ENCODE results near the gene FIG4. TPM values are rescaled to one million over a fixed set of nuclear protein-coding genes. Genes with fewer than 3 reads are reported as not detected.
"Not testable (repeated sequence)": the region's sequence is repeated elsewhere in the genome, so short reads cannot be mapped to it uniquely, and the experiment has no call there.

Gene FIG4
- total RNA-seq, 1 experiment from 2014 or later: 11.5 TPM

DNA sequence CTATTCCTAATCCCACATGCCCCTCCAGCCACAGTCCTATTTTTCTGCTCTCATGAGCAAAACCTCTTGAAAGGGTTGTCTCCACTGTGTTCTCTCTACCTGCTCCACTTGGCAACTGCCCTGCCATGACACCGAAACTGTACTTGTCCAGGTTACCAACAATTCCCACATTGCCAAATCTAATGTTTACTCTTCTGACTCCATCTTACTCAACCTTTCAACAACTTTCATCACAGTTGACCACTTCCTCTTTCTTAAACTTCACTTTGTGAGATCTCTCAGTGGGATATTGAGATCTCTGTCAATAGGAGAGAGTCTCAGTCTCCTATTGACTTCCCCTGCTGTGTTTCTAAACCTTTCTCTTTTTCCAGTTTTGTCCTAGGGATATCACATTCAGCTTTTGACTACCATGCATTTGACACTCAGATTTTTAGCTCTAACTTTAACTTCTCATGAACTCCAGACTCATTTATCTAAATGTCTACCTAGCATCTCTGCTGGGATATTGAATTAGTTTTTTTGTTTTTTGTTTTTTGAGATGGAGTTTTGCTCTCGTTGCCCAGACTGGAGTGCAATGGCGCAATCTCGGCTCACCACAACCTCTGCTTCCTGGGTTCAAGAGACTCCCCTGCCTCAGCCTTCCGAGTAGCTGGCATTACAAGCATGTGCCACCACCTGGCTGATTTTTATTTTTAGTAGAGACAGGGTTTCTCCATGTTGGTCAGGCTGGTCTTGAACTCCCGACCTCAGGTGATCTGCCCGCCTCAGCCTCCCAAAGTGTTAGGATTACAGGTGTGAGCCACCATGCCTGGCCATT, 81.1 kb downstream of the FIG4 start:
- DNase-seq (ENCODE audit: low read depth, low spot score); in situ Hi-C loops (cut with HindIII; ENCODE audit: low pct_unique_long_range_greater_than_20kb, low sequenced_read_pairs): not testable (repeated sequence)

- in situ Hi-C loops (cut with HindIII; ENCODE audit: low pct_unique_long_range_greater_than_20kb, low sequenced_read_pairs): no loop called here
- peak; percentile 2 for DNase-seq (ENCODE audit: low read depth, low spot score)
Measured at GRCh38 chr6:109772883-109773431, 81.9 kb downstream of the FIG4 start.

DNA sequence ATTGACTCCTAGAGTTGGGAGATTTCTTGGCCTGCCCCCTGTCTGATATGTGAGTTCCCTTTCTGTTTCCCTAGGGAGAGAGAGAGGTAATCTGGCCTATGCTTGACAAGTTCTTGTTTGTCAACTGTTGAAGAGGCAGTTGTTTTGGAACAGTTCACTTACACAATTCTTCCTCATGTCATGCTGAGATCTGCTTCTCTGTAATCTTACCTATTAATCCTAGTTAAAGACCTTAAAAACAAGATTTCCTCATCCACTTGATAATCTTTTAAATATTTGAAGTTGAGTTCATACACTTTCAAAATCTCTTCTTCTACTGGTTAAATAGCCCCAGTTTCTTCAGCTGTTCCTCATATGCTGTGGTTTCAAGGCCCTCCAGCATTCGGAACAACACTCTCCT, 89.9 kb downstream of the FIG4 start:
- in situ Hi-C loops (cut with HindIII; ENCODE audit: low pct_unique_long_range_greater_than_20kb, low sequenced_read_pairs): loop anchor here (10.0 kb wide), 1 partner anchor 66 kb away; no protein-coding TSS in a partner anchor
- no peak for DNase-seq (ENCODE audit: low read depth, low spot score)

DNA sequence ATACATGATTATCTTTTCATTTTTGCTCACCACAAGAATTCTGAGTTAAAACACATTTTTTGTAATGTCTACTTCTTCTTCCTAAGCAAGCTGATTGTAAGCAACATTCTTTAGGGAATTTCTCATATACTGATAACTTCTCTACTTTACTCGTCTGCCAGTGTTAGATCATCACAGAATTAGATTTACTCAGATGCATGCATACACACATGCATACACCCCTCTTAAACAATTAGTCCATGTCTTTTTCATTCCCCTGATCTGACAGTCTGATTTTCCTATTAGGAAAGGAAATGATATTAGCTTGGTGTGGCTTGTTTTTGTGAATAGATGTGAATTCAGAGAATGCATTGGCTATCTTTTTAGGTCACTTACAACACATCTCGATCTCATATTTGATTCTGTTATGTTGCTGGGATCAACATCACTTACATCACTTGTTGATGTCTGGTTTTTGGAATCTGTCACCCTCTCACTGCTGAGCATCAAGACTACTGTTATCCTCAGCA, 91.4 kb downstream of the FIG4 start:
- in situ Hi-C loops (cut with HindIII; ENCODE audit: low pct_unique_long_range_greater_than_20kb, low sequenced_read_pairs): loop anchor here (10.0 kb wide), 1 partner anchor 68 kb away; no protein-coding TSS in a partner anchor
- DNase-seq (ENCODE audit: low read depth, low spot score): no peak

DNA sequence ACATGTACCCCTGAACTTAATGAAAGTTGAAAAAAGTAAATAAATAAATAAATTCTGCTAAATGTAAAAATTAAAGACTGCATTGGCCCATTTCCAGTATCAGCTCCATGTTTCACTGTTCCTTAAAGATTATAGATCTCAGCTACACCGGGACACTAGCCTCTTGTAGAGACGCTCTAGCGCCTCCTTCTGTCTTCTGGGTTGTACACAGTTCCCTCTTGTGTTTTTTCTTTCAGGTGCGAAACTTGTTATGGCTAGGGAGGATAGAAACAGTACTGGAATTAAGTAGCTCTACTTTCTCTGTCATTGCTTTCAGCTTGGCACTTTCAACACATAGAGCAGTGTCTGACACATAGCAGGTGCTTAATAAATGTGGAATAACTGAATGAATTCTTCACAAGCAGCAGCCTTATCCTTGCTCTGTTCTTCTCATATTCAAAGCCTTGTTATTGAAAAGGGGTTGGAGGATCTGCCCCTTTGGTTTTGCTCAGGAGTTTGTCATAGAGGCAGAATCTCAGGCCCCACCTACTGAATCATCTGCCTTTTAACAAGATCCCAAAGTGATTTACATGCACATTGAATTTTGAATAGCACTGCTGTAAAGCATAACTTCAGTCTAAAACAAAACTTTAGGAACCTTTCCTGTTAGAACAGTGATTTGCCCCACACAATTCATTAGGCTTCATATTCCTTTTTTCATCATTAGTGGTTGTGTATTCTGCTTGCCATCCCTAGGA, 92.3 kb downstream of the FIG4 start:
- peak; percentile 72 for DNase-seq (ENCODE audit: low read depth, low spot score)
- in situ Hi-C loops (cut with HindIII; ENCODE audit: low pct_unique_long_range_greater_than_20kb, low sequenced_read_pairs): loop anchor here (10.0 kb wide), 1 partner anchor 69 kb away; no protein-coding TSS in a partner anchor

DNA sequence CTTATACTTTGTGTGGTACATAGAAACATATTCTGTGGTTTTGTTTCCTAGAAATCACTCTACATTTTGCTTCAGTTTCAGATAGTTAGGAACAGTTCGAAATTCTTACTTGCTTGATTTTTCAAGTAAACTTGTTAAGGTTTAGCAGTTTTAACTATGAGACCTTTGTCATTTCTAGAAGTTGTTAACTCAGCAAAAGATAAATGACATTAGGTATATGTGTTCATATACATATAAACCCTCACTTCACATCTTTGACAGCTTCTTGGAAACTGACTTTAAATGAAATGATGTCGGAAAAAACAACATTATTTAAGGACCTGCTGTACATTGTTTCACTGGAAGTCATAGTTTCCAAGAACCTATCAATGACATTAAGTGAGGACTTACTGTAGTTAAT, 96.2 kb downstream of the FIG4 start:
- DNase-seq (ENCODE audit: low read depth, low spot score): no peak
- in situ Hi-C loops (cut with HindIII; ENCODE audit: low pct_unique_long_range_greater_than_20kb, low sequenced_read_pairs): loop anchor here (10.0 kb wide), 1 partner anchor 73 kb away; no protein-coding TSS in a partner anchor

- in situ Hi-C loops (cut with HindIII; ENCODE audit: low pct_unique_long_range_greater_than_20kb, low sequenced_read_pairs): loop anchor here (10.0 kb wide), 1 partner anchor 74 kb away; no protein-coding TSS in a partner anchor
- no peak for DNase-seq (ENCODE audit: low read depth, low spot score)
Measured at GRCh38 chr6:109788687-109789086, 97.6 kb downstream of the FIG4 start.

- DNase-seq (ENCODE audit: low read depth, low spot score): no peak
- in situ Hi-C loops (cut with HindIII; ENCODE audit: low pct_unique_long_range_greater_than_20kb, low sequenced_read_pairs): no loop called here
Measured at GRCh38 chr6:109790131-109790530, 99.0 kb downstream of the FIG4 start.

GRCh38 chr6:109791301-109791700, 100.2 kb downstream of the FIG4 start:
- in situ Hi-C loops (cut with HindIII; ENCODE audit: low pct_unique_long_range_greater_than_20kb, low sequenced_read_pairs): no loop called here
- DNase-seq (ENCODE audit: low read depth, low spot score): peak; percentile 45

- no peak for DNase-seq (ENCODE audit: low read depth, low spot score)
- in situ Hi-C loops (cut with HindIII; ENCODE audit: low pct_unique_long_range_greater_than_20kb, low sequenced_read_pairs): no loop called here
Measured at GRCh38 chr6:109793021-109793420, 101.9 kb downstream of the FIG4 start.

- DNase-seq (ENCODE audit: low read depth, low spot score): peak; percentile 90
- in situ Hi-C loops (cut with HindIII; ENCODE audit: low pct_unique_long_range_greater_than_20kb, low sequenced_read_pairs): no loop called here
Measured at GRCh38 chr6:109793792-109794191, 102.7 kb downstream of the FIG4 start.

- in situ Hi-C loops (cut with HindIII; ENCODE audit: low pct_unique_long_range_greater_than_20kb, low sequenced_read_pairs): no loop called here
- DNase-seq (ENCODE audit: low read depth, low spot score): no peak
Measured at GRCh38 chr6:109794201-109794923, 103.3 kb downstream of the FIG4 start.

DNA sequence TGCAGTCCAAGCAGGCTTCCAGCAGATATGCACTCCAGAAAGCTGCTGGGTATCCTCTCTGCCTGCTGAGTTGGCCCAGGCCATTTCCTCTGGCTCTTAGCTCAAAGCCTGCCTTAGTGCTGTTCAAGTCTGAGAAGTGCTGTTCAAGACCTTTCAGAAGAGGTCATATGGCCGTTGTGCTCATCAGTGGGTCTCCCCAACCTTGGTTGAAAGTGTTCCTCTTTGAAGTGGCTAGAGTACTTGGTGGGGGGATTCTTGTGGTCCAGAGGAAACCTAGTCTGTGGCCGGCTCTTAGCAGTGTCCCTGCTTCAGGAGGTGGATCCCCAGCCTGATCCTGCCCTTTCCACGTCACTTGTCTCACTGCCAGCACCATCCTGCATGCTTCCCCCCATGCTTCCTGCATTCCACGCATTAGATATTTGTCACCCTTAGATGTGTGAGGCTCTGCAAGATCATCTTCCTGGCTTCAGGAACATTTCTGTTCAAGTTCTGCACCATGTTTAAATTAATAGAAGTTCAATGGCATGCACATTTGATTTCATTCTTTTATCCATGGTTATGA, 105.0 kb downstream of the FIG4 start:
- no peak for DNase-seq (ENCODE audit: low read depth, low spot score)
- in situ Hi-C loops (cut with HindIII; ENCODE audit: low pct_unique_long_range_greater_than_20kb, low sequenced_read_pairs): no loop called here

DNA sequence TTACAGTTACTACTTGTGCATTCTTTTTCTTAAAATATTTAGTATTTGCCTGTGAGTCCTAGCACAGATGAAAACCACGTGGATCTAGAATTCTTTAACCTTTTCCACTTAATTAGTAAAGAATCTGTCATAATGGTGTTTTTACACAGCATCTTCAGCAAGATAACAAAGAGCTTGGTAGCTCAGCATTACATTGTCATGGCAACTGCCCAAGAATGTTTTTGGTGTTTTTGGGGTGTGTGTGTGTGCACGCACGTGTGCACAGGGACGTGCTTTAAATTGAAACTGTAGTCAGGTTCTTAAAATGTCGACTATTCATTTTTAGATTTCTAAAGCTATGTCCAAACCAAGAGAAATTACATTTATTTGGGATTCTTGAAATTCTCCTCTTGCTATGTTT, 108.0 kb downstream of the FIG4 start:
- no peak for DNase-seq (ENCODE audit: low read depth, low spot score)
- in situ Hi-C loops (cut with HindIII; ENCODE audit: low pct_unique_long_range_greater_than_20kb, low sequenced_read_pairs): no loop called here

DNA sequence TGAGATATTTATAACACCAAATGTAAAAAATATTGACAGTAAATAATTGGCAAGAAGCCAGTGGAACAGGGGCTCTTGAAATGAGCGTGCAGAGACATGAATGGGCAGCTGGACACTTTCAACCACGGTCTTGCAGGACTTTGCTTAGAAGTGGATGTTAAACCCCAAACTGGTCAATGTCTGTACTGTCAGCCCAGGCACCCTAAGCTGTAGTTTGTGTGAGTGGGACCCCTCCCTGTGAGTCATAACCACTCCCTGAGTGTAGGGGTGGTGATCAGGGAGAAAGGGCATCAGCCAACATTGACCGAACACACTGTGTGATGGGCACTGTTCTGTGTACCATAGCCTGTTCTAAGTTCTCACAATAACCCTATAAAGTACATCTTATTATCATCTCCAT, 108.6 kb downstream of the FIG4 start:
- in situ Hi-C loops (cut with HindIII; ENCODE audit: low pct_unique_long_range_greater_than_20kb, low sequenced_read_pairs): no loop called here
- no peak for DNase-seq (ENCODE audit: low read depth, low spot score)

GRCh38 chr6:109800771-109801170, 109.7 kb downstream of the FIG4 start:
- in situ Hi-C loops (cut with HindIII; ENCODE audit: low pct_unique_long_range_greater_than_20kb, low sequenced_read_pairs): no loop called here
- DNase-seq (ENCODE audit: low read depth, low spot score): no peak

GRCh38 chr6:109801794-109802193, 110.7 kb downstream of the FIG4 start:
- in situ Hi-C loops (cut with HindIII; ENCODE audit: low pct_unique_long_range_greater_than_20kb, low sequenced_read_pairs): no loop called here
- DNase-seq (ENCODE audit: low read depth, low spot score): no peak

Measured in SK-MEL-5 (cell line).